ENCODE measurements around the gene DNPH1. TPM values are rescaled to one million over a fixed set of nuclear protein-coding genes. Genes with fewer than 3 reads are reported as not detected.

The DNPH1 gene
- total RNA-seq, 2 experiments from 2014 or later, result 59.7 to 59.8 TPM

- Mint-ChIP-seq H3K36me3 (ENCODE audit: low read depth) (peaks cover 15% of the 10 kb centered on the region), H3K4me3 (no peak overlapping the region), H3K9me3 (no peaks in the 10 kb centered on the region), H3K27me3 (ENCODE audit: low read depth) (no peaks in the 10 kb centered on the region), H3K4me1 (ENCODE audit: low read depth) (peaks cover 6% of the 10 kb centered on the region), H3K27ac (no peak overlapping the region)
- intact Hi-C loops (cut with micrococcal nuclease), result no loop called here
- DNase-seq, result no peak
- CTCF ChIA-PET, result interaction anchor here (1.8 kb wide), 1 partner anchor 13 kb away, joined by 4 read pairs; the partner anchor contains the start of gene DNPH1
These were observed 13.1 kb downstream of the DNPH1 start for GRCh38 chr6:43216200-43216599.

- no peaks in the 10 kb centered on the region for H3K4me1 Mint-ChIP-seq (ENCODE audit: low read depth)
- intact Hi-C loops (cut with micrococcal nuclease), result no loop called here
- H3K9me3 Mint-ChIP-seq, result no peaks in the 10 kb centered on the region
- H3K36me3 Mint-ChIP-seq (ENCODE audit: low read depth), result peaks cover 15% of the 10 kb centered on the region
- CTCF ChIA-PET, result interaction anchor here (1.8 kb wide), 1 partner anchor 14 kb away, joined by 4 read pairs; the partner anchor contains the start of gene DNPH1
- H3K4me3 Mint-ChIP-seq, result no peak overlapping the region
- H3K27me3 Mint-ChIP-seq (ENCODE audit: low read depth), result no peaks in the 10 kb centered on the region
- no peak overlapping the region for H3K27ac Mint-ChIP-seq
- DNase-seq, result no peak
These were observed 14.2 kb downstream of the DNPH1 start for GRCh38 chr6:43215066-43215465.

- no peak overlapping the region for H3K27ac Mint-ChIP-seq
- no peaks in the 10 kb centered on the region for H3K9me3 Mint-ChIP-seq
- DNase-seq, result no peak
- H3K4me3 Mint-ChIP-seq, result no peak overlapping the region
- peaks cover 14% of the 10 kb centered on the region for H3K36me3 Mint-ChIP-seq (ENCODE audit: low read depth)
- H3K27me3 Mint-ChIP-seq (ENCODE audit: low read depth), result no peaks in the 10 kb centered on the region
- intact Hi-C loops (cut with micrococcal nuclease), result no loop called here
- CTCF ChIA-PET, result no interaction called here
- H3K4me1 Mint-ChIP-seq (ENCODE audit: low read depth), result no peaks in the 10 kb centered on the region
These were observed 15.8 kb downstream of the DNPH1 start for GRCh38 chr6:43213431-43213830.

DNA sequence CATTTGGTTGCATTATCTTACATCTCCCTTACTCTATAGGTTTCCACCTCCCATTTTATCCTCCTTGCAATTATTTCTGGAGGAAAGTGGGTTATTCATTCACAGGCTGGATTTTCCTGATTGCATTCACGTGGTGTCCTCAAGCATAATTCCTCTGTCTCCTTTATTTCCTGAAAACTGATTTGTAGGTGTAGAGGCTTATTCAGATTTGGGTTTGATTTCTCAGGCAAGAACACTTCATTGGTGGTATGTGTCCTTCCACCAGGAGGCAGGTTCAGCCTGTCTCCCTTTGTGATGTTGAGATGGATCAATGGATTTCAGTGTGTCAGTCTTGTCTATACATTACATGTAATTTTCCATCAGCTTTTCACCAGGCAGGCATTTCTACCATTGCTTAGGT lies 17.3 kb downstream of the DNPH1 start:
- CTCF ChIA-PET, result interaction anchor here (1.0 kb wide), 1 partner anchor 14 kb away, joined by 3 read pairs; no protein-coding TSS in a partner anchor
- no peaks in the 10 kb centered on the region for H3K9me3 Mint-ChIP-seq
- H3K27ac Mint-ChIP-seq, result no peak overlapping the region
- H3K27me3 Mint-ChIP-seq (ENCODE audit: low read depth), result no peaks in the 10 kb centered on the region
- DNase-seq, result no peak
- no peaks in the 10 kb centered on the region for H3K4me1 Mint-ChIP-seq (ENCODE audit: low read depth)
- H3K4me3 Mint-ChIP-seq, result no peak overlapping the region
- peaks cover 11% of the 10 kb centered on the region for H3K36me3 Mint-ChIP-seq (ENCODE audit: low read depth)
- intact Hi-C loops (cut with micrococcal nuclease), result no loop called here

GRCh38 chr6:43207286-43207685 lies 22.0 kb downstream of the DNPH1 start:
- Mint-ChIP-seq H3K36me3 (ENCODE audit: low read depth) (peaks cover 13% of the 10 kb centered on the region), H3K4me1 (ENCODE audit: low read depth) (no peaks in the 10 kb centered on the region), H3K4me3 (no peak overlapping the region), H3K27ac (no peak overlapping the region), H3K9me3 (no peaks in the 10 kb centered on the region), H3K27me3 (ENCODE audit: low read depth) (no peaks in the 10 kb centered on the region)
- intact Hi-C loops (cut with micrococcal nuclease), result no loop called here
- CTCF ChIA-PET, result no interaction called here
- DNase-seq, result no peak

GRCh38 chr6:43205849-43206248 lies 23.4 kb downstream of the DNPH1 start:
- CTCF ChIA-PET, result no interaction called here
- Mint-ChIP-seq H3K9me3 (no peaks in the 10 kb centered on the region), H3K4me1 (ENCODE audit: low read depth) (no peaks in the 10 kb centered on the region), H3K27ac (no peak overlapping the region), H3K36me3 (ENCODE audit: low read depth) (peaks cover 15% of the 10 kb centered on the region), H3K4me3 (no peak overlapping the region), H3K27me3 (ENCODE audit: low read depth) (no peaks in the 10 kb centered on the region)
- DNase-seq, result no peak
- intact Hi-C loops (cut with micrococcal nuclease), result no loop called here

DNA sequence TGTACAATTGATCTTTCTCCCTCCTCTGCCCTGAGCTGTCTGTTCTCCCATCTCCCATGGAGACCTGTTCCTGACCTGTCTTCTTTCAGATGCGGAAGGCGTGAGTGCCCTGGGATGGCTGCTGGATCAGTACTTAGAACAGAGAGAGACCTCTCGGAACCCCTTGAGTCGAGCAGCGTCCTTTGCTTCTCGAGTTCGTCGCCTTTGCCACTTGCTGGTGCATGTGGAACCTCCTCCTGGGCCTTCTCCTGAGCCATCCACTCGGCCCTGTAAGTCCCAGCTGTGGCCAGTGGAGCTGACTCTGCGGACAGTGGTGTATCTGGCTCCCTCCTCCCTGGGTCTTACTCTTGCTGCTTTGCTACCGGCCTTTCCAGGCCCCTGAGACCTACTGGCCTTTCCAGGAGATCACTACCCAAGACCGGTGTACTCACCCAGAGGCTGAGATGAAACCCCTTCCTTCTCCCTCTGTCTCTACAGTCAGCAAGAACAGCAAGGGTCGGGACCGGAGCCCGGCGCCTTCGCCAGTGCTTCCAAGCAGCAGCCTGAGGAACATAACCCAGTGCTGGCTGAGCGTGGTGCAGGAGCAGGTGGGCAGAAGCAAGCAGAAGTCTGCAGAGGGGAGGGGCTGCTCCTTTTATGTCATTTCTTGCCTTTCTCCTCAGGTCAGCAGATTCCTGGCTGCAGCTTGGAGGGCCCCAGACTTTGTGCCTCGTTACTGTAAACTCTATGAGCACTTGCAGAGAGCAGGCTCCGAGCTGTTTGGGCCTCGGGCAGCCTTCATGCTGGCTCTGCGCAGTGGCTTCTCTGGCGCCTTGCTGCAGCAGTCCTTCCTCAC lies 24.8 kb downstream of the DNPH1 start:
- Mint-ChIP-seq H3K36me3 (ENCODE audit: low read depth) (peaks cover 22% of the 10 kb centered on the region), H3K27me3 (ENCODE audit: low read depth) (no peaks in the 10 kb centered on the region), H3K4me1 (ENCODE audit: low read depth) (no peaks in the 10 kb centered on the region), H3K4me3 (no peak overlapping the region), H3K27ac (no peak overlapping the region), H3K9me3 (no peaks in the 10 kb centered on the region)
- intact Hi-C loops (cut with micrococcal nuclease), result no loop called here
- DNase-seq, result no peak
- CTCF ChIA-PET, result no interaction called here

DNA sequence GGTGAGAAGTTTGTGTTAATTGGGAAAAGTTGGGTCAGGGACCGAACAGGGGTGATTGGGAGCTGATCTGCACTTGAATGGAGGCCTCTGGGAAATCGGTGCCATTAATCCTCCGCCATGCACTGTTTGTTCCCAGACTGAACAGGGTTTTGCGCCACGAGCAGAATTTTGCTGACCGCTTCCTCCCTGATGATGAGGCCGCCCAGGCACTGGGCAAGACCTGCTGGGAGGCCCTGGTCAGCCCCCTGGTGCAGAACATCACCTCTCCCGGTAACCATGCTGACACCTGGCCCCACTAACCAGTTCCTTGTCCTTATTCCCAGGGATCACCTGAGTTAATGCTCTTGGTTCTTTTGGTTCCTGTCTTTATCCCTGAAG lies 25.6 kb downstream of the DNPH1 start:
- intact Hi-C loops (cut with micrococcal nuclease), result no loop called here
- H3K36me3 Mint-ChIP-seq (ENCODE audit: low read depth), result peaks cover 22% of the 10 kb centered on the region
- no peaks in the 10 kb centered on the region for H3K4me1 Mint-ChIP-seq (ENCODE audit: low read depth)
- CTCF ChIA-PET, result interaction anchor here (1.5 kb wide), 1 partner anchor 60 kb away, joined by 3 read pairs; no protein-coding TSS in a partner anchor
- no peak overlapping the region for H3K4me3 Mint-ChIP-seq
- no peak overlapping the region for H3K27ac Mint-ChIP-seq
- no peaks in the 10 kb centered on the region for H3K9me3 Mint-ChIP-seq
- DNase-seq, result no peak
- no peaks in the 10 kb centered on the region for H3K27me3 Mint-ChIP-seq (ENCODE audit: low read depth)

DNA sequence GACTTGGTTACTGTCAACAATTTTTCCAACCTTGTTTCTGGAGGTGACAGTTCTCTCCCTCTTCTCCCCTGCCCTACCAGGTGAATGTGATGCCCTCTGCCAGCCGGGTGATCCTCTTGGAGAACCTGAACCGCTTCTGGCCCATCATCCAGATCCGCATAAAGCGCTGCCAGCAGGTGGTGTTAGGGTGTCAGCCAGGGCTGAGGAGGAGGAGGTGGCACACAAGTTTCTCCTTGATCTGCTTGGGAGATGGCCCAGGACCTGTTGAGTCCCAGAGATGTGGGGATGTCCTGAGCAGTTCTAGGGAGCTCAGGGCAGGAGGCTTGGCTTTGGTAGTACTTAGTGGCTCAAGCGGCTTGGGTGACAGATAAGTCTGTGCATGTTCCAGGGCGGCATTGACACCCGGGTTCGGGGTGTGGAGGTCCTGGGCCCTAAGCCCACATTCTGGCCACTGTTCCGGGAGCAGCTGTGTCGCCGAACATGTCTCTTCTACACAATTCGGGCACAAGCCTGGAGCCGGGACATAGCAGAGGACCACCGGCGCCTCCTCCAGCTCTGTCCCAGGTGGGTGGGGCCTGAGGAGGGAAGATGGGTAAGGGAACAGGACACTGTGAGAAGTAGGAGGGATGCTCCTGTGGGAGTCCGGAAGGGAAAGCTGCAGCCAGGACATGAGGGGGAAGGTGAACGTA lies 26.1 kb downstream of the DNPH1 start:
- H3K4me3 Mint-ChIP-seq, result no peak overlapping the region
- H3K36me3 Mint-ChIP-seq (ENCODE audit: low read depth), result peaks cover 22% of the 10 kb centered on the region
- H3K27ac Mint-ChIP-seq, result no peak overlapping the region
- DNase-seq, result no peak
- H3K27me3 Mint-ChIP-seq (ENCODE audit: low read depth), result no peaks in the 10 kb centered on the region
- H3K4me1 Mint-ChIP-seq (ENCODE audit: low read depth), result no peaks in the 10 kb centered on the region
- intact Hi-C loops (cut with micrococcal nuclease), result no loop called here
- H3K9me3 Mint-ChIP-seq, result no peaks in the 10 kb centered on the region
- CTCF ChIA-PET, result interaction anchor here (1.5 kb wide), 1 partner anchor 59 kb away, joined by 3 read pairs; no protein-coding TSS in a partner anchor

GRCh38 chr6:43202451-43202850 lies 26.8 kb downstream of the DNPH1 start:
- Mint-ChIP-seq H3K27me3 (ENCODE audit: low read depth) (no peaks in the 10 kb centered on the region), H3K9me3 (no peaks in the 10 kb centered on the region), H3K4me3 (no peak overlapping the region), H3K27ac (no peak overlapping the region), H3K36me3 (ENCODE audit: low read depth) (peaks cover 22% of the 10 kb centered on the region), H3K4me1 (ENCODE audit: low read depth) (no peaks in the 10 kb centered on the region)
- DNase-seq, result no peak
- CTCF ChIA-PET, result interaction anchor here (1.5 kb wide), 1 partner anchor 59 kb away, joined by 3 read pairs; no protein-coding TSS in a partner anchor
- intact Hi-C loops (cut with micrococcal nuclease), result no loop called here

GRCh38 chr6:43200541-43200940 lies 28.7 kb downstream of the DNPH1 start:
- Mint-ChIP-seq H3K4me1 (ENCODE audit: low read depth) (no peaks in the 10 kb centered on the region), H3K36me3 (ENCODE audit: low read depth) (peaks cover 25% of the 10 kb centered on the region), H3K9me3 (no peaks in the 10 kb centered on the region), H3K27me3 (ENCODE audit: low read depth) (no peaks in the 10 kb centered on the region), H3K4me3 (no peak overlapping the region), H3K27ac (no peak overlapping the region)
- CTCF ChIA-PET, result interaction anchor here (0.6 to 1.5 kb wide), 3 partner anchors 29 to 108 kb away, joined by 3 to 5 read pairs (median 4); partner anchors contain the start of genes CRIP3 and DNPH1
- no peak for DNase-seq
- intact Hi-C loops (cut with micrococcal nuclease), result no loop called here

GRCh38 chr6:43199912-43200311 lies 29.4 kb downstream of the DNPH1 start:
- no peak overlapping the region for H3K4me3 Mint-ChIP-seq
- CTCF ChIA-PET, result no interaction called here

More at GRCh38 chr6:43199912-43200311, 29.4 kb downstream of the DNPH1 start:
- Mint-ChIP-seq H3K9me3 (no peaks in the 10 kb centered on the region), H3K27ac (no peak overlapping the region), H3K4me1 (ENCODE audit: low read depth) (no peaks in the 10 kb centered on the region), H3K27me3 (ENCODE audit: low read depth) (no peaks in the 10 kb centered on the region), H3K36me3 (ENCODE audit: low read depth) (peaks cover 26% of the 10 kb centered on the region)
- intact Hi-C loops (cut with micrococcal nuclease), result no loop called here
- no peak for DNase-seq
